ENCODE data around the gene MYL7.
A peak's percentile ranks its signal among the peaks of the same experiment; 100 is the strongest.
"Not testable (repeated sequence)": the region's sequence is repeated elsewhere in the genome, so short reads cannot be mapped to it uniquely, and the experiment has no call there.

Gene MYL7

GRCh38 chr7:44180631-44181030 is 39.5 kb upstream of the MYL7 start:
- TF ChIP-seq CTCF (IDR thresholded peaks at IDR 0.05; ENCODE audit: low read depth, low read length): no peak
- no peak overlapping the region for H3K4me3 ChIP-seq (ENCODE audit: low read depth, low read length)
- no peak for DNase-seq (ENCODE audit: low read depth, low spot score)
- in situ Hi-C loops (cut with HindIII; ENCODE audit: low sequenced_read_pairs): no loop called here

GRCh38 chr7:44177570-44178131 is 36.5 kb upstream of the MYL7 start:
- TF ChIP-seq CTCF (IDR thresholded peaks at IDR 0.05; ENCODE audit: low read depth, low read length): no peak

GRCh38 chr7:44176486-44176885 is 35.4 kb upstream of the MYL7 start:
- in situ Hi-C loops (cut with HindIII; ENCODE audit: low sequenced_read_pairs): no loop called here
- TF ChIP-seq CTCF (IDR thresholded peaks at IDR 0.05; ENCODE audit: low read depth, low read length): no peak
- no peak for DNase-seq (ENCODE audit: low read depth, low spot score)
- H3K4me3 ChIP-seq (ENCODE audit: low read depth, low read length): no peak overlapping the region

More at GRCh38 chr7:44177570-44178131, 36.5 kb upstream of the MYL7 start:
- in situ Hi-C loops (cut with HindIII; ENCODE audit: low sequenced_read_pairs): no loop called here
- no peak overlapping the region for H3K4me3 ChIP-seq (ENCODE audit: low read depth, low read length)
- peak; percentile 70 for DNase-seq (ENCODE audit: low read depth, low spot score)

- in situ Hi-C loops (cut with HindIII; ENCODE audit: low sequenced_read_pairs): no loop called here
- H3K4me3 ChIP-seq (ENCODE audit: low read depth, low read length): no peak overlapping the region
- TF ChIP-seq CTCF (IDR thresholded peaks at IDR 0.05; ENCODE audit: low read depth, low read length): no peak
- DNase-seq (ENCODE audit: low read depth, low spot score): no peak
These were observed 34.6 kb upstream of the MYL7 start for GRCh38 chr7:44175730-44176129.

DNA sequence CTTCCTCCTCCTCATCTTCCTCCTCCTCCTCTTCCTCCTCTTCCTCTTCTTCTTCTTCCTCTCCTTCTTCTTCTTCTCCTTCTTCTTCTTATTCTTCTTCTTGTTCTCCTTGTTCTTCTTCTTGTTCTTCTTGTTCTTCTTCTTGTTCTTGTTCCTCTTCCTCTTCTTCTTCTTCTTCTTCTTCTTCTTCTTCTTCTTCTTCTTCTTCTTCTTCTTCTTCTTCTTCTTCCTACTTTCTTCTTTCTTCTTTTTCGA is 33.5 kb upstream of the MYL7 start:
- DNase-seq (ENCODE audit: low read depth, low spot score); H3K4me3 ChIP-seq (ENCODE audit: low read depth, low read length); in situ Hi-C loops (cut with HindIII; ENCODE audit: low sequenced_read_pairs): not testable (repeated sequence)

DNA sequence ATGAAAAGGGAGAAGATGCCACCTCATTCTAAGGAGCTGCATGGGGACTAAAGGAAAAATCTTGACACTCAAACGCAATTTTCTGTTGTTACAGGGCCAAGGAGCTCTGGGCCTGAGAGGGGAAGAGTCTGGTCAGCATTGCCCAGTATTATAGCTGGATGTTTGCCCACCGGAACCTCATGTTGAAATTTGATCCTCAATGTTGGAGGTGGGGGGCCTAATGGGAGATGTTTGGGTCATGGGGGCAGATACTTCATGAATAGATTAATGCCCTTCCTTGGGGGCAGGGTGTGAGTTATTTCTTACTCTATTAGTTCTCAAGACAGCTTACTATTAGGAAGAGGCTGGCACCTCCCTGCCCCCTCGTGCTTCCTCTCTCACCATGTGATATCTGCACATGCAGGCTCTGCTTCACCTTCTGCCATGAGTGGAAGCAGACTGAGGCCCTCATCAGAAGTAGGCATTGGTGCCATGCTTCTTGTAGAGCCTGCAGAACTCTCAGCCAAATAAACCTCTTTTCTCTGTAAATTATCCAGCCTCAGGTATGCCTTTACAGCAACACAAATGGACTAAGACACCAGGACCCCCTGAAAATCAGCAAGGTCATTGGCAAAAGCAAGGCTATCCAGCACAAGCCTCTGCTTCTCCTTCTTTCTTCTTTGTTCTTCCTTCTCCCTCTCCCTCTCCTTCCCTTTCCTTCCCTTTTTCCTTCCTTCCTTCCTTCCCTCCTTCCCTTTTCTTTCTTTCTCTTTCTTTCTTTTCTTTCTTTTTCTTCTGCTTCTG is 33.0 kb upstream of the MYL7 start:
- in situ Hi-C loops (cut with HindIII; ENCODE audit: low sequenced_read_pairs): no loop called here
- TF ChIP-seq CTCF (IDR thresholded peaks at IDR 0.05; ENCODE audit: low read depth, low read length): no peak
- no peak overlapping the region for H3K4me3 ChIP-seq (ENCODE audit: low read depth, low read length)
- DNase-seq (ENCODE audit: low read depth, low spot score): no peak

DNA sequence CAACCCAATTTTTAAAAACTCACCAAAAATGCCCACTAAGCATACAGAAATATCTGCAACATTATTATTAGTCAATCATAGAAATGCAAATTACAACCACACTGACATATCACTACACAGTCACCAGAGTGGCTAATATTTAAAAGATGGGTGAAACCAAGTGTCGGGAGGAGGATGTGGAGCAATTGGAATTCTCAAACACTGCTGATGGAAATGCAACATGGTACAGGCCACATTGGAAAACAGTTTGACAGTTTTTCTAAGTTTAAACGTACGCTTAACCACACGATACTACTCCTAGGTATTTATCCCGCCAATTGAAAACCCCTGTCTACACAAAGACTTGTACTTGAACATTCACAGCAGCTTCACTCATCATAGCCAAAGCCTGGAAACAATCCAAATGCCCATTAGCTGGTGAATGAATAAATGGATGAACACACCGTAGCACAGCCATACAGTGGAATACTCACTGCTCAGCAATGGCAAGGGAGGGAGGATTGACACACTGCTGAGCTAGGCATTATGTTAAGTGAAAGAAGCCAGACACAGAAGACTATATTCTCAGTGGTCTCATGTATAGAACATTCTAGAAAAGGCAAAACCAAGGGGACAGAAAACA is 31.8 kb upstream of the MYL7 start:
- DNase-seq (ENCODE audit: low read depth, low spot score): no peak
- no peak for TF ChIP-seq CTCF (IDR thresholded peaks at IDR 0.05; ENCODE audit: low read depth, low read length)
- H3K4me3 ChIP-seq (ENCODE audit: low read depth, low read length): no peak overlapping the region
- in situ Hi-C loops (cut with HindIII; ENCODE audit: low sequenced_read_pairs): no loop called here

Data from astrocyte of the spinal cord (primary cell).